Stimulated activated CD8-positive, alpha-beta memory T cell treated with anti-CD3 and anti-CD28 coated beads, Interleukin-7, amount 100 ng/mL, for 48 hours (primary cell): ENCODE data around the gene TRIM27.
A peak's percentile ranks its signal among the peaks of the same experiment; 100 is the strongest.
"Not testable (repeated sequence)": the region's sequence is repeated elsewhere in the genome, so short reads cannot be mapped to it uniquely, and the experiment has no call there.

Experiments used
- DNase-seq, 2 donors: peaks; one replicate each; pipeline ENCODE4 v3.0.0-alpha.2; 2020; ENCODE audit warnings: low read depth in 1 of 2; ENCODE audit errors: extremely low read depth in 1 of 2

Gene TRIM27

DNA sequence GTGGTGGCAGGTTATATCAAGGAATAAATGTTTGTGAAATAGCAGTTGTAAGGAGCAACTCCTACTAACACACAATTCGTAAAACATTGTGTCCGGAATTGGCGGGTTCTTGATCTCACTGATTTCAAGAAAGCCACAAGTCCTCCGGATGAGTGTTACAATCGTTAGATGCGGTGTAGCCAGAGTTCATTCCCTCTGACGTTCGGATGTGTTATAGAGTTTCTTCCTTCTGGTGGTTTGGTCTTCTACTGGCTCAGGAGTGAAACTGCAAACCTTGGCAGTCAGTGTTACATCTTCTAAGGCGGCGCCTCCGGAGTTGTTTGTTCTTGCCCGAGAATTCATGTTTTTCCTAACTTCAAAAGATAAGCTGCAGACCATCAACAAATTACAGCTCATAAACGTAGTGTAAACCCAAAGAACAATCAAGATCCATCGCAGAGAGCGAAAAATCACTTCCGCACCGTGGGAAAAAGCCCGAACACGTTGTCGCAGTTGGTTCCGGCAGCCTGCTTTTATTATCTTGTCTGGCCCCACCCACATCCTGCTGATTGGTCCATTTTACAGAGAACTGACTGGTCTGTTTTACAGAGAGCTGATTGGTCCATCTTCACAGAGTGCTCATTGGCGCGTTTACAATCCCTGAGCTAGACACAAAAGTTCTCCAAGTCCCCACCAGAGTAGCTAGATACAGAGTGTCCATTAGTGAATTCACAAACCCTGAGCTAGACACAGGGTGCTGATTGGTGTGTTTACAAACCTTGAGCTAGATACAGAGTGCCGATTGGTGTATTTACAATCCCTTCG, 58.2 kb downstream of the TRIM27 start:
- peak; percentile 33 to 69 for DNase-seq

DNA sequence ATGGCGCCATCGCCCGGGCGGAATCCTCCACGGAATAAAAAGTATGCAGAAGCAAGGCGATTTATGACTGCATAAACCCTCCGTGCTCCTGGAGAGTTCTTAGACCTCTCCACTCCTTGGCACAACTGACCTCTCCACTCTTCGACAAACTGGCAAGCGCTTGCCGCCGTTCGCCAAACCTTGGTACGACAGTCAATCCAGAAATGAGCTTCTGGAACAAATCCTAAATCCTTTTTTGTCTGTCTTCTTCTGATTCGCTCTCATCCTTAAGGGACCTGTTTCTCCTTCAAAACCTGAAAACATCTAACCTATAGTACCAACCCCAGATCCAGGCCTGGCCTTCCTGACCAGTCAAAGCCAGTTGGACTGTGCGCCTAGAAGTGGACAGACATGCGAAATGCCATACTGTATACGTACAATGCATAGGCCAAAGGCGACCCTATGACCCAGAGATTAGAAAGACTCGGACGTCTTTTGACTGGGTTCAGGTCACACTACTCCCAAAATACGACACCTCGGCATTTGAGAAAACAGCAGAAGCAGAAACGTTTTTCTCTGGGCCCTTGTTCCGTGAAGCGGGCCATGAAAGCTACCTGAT, 59.4 kb downstream of the TRIM27 start:
- DNase-seq, result no peak

DNA sequence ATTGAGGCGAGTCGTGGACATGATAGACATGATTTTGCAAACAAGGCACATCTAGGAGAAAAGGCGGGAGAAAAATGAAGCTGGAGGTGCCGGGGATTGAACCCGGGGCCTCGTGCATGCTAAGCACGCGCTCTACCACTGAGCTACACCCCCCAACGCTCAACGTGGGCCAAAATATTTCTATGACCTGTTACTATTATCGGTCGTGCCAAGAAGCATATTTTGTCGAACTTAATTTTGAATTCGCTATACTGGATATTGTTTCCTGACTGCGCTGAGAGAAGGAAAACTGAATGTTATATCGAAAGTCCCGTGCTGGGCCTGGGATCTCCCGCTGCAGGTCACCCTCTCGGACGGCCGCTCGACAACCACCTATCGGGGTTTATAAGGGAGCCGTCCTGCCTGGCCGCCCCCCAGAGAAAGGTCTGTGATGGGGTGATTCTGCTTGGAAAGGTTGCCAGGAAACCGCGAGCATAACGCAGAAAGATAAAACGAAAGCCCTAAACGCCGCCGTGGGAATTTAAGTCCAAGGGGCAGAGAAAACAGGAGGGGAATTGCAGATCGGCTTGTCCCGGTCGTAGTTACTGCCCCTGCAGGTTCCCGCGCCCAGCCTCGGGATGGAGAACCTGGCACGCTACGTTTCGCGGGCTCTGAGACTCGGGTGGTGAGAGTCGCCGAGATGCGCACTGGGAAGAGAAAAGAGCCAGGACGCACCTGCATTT, 60.0 kb downstream of the TRIM27 start:
- DNase-seq, result peak; percentile 61 to 64

GRCh38 chr6:28862077-28862476, 61.7 kb downstream of the TRIM27 start:
- DNase-seq, result no peak

- no peak for DNase-seq
Measured at GRCh38 chr6:28861339-28861738, 62.4 kb downstream of the TRIM27 start.

- DNase-seq, result no peak
Measured at GRCh38 chr6:28860581-28860980, 63.2 kb downstream of the TRIM27 start.

DNA sequence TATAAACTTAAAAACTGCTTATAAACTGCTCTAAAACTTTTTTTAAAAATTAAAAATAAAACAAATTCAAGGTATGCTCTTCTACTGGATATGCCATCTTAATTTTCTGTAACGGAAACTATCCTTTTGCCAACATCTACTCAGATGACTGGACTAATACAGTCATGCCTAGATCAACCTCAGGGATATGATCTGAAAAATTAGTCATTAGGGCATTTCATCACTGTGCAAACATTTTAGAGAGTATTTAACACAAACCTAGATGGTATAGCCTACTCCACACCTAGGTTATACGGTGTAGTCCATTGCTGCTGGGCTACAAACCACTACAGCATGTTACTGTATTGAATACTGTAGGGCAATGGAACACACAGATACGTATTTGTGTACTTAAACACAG, 64.8 kb downstream of the TRIM27 start:
- no peak for DNase-seq

DNA sequence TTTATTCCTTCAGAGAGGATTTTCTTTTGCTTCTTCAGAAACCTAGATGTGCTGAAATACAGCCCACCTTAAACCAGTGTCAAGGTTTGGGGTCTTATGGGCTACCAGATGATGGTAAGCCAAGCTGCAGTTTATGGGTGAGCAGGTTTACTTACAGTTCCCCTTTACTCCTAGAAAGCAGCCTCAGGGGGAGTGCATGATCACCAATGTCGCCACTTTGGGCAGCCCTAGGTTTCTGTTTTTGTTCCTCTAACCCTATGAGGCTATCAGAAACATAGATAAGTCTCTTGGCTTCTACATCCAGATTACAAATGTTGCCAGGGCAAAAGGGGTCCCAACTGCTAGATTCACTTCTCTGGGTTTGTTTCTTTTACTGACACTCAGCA, 67.2 kb downstream of the TRIM27 start:
- DNase-seq, result no peak

GRCh38 chr6:28854405-28854804, 69.4 kb downstream of the TRIM27 start:
- not testable (repeated sequence) for DNase-seq
